H1 (cell line): Measurements from ENCODE around the gene IVNS1ABP. TPM values are rescaled to one million over a fixed set of nuclear protein-coding genes. Genes with fewer than 3 reads are reported as not detected.

Experiments
- CTCF ChIA-PET: fragments of 300-600 bp; sonication (Branson Sonifier 250); formaldehyde crosslinking; loops from one replicate; lab custom pipeline; 2021; ENCODE audit not compliant: partially characterized antibody; lab: Charles Lee
- POLR2A ChIA-PET: fragments of 300-600 bp; sonication (Branson Sonifier 250); formaldehyde crosslinking; loops from one replicate; lab custom pipeline; 2021; ENCODE audit warnings: inconsistent platforms; ENCODE audit not compliant: partially characterized antibody; lab: Charles Lee
- DNase-seq, 2 experiments: peaks; one replicate each; pipeline versions ENCODE4 v3.0.0 to v3.0.0-alpha.2; 2010 to 2022; ENCODE audit warnings: low spot score in 2 of 2, low read depth in 1 of 2, mixed read lengths in 1 of 2
- FAIRE-seq: peaks from 2 replicates; lab custom pipeline; 2011; peaks lifted over from hg19 to GRCh38; lab: Jason Lieb, UNC
- H2AFZ ChIP-seq: 2 replicates; pipeline ENCODE4 v1.8.1; 2012; ENCODE audit warnings: low read length, inconsistent platforms
- H2AK5ac ChIP-seq: 2 replicates; pipeline ENCODE4 v1.6.1; 2013; ENCODE audit warnings: low read depth, low read length
- H2BK120ac ChIP-seq: replicated peaks from 2 replicates; pipeline ENCODE3; 2013; ENCODE audit warnings: low read depth, low read length, inconsistent platforms
- H2BK12ac ChIP-seq: 2 replicates; pipeline ENCODE4 v1.6.1; 2013; ENCODE audit warnings: low read depth, low read length
- H2BK15ac ChIP-seq: 2 replicates; pipeline ENCODE4 v1.6.1; 2013; ENCODE audit warnings: low read length
- H2BK20ac ChIP-seq: 2 replicates; pipeline ENCODE4 v1.6.1; 2013; ENCODE audit warnings: low read length
- H2BK5ac ChIP-seq: 2 replicates; pipeline ENCODE4 v1.6.1; 2013; ENCODE audit warnings: low read depth, low read length
- H3K14ac ChIP-seq: 2 replicates; pipeline ENCODE4 v1.6.1; 2013; ENCODE audit warnings: inconsistent platforms; ENCODE audit not compliant: insufficient read length
- H3K18ac ChIP-seq: 2 replicates; pipeline ENCODE4 v1.6.1; 2013; ENCODE audit warnings: low read length; ENCODE audit errors: extremely low read depth
- H3K23ac ChIP-seq: 2 replicates; pipeline ENCODE4 v1.6.1; 2013; ENCODE audit warnings: inconsistent platforms; ENCODE audit not compliant: insufficient read length
- H3K23me2 ChIP-seq: 2 replicates; pipeline ENCODE4 v1.6.1; 2013; ENCODE audit warnings: low read depth, low read length
- H3K27ac ChIP-seq: 2 replicates; pipeline ENCODE4 v1.6.1; 2011; ENCODE audit warnings: low read depth, low read length, inconsistent platforms
- H3K27me3 ChIP-seq, 4 experiments: replicated peaks in 1 of 4; 1 replicate in 1 of 4; 2 replicates in 3 of 4; pipeline versions ENCODE4 v1.6.1 to v1.8.1; 2011 to 2013; ENCODE audit warnings: low read length in 3 of 4, mild to moderate bottlenecking in 3 of 4, inconsistent platforms in 2 of 4, mixed read lengths in 2 of 4, moderate library complexity in 1 of 4; ENCODE audit not compliant: control insufficient read depth in 3 of 4, insufficient read depth in 3 of 4; ENCODE audit errors: extremely low read depth in 1 of 4
- H3K36me3 ChIP-seq, 4 experiments: 2 replicates each; pipeline versions ENCODE4 v1.6.1 to v1.8.1; 2011 to 2013; ENCODE audit warnings: mild to moderate bottlenecking in 4 of 4, low read length in 3 of 4, moderate library complexity in 2 of 4, control low read depth in 1 of 4, inconsistent platforms in 1 of 4; ENCODE audit not compliant: insufficient read depth in 4 of 4, control insufficient read depth in 2 of 4
- H3K4ac ChIP-seq: replicated peaks from 2 replicates; pipeline ENCODE3; 2013; ENCODE audit warnings: low read length, low read depth, mixed read lengths, inconsistent platforms; ENCODE audit not compliant: insufficient read length
- H3K4me1 ChIP-seq, 4 experiments: replicated peaks in 1 of 4; 1 replicate in 1 of 4; 2 replicates in 3 of 4; pipeline versions ENCODE4 v1.6.1 to v1.8.1; 2011 to 2013; ENCODE audit warnings: low read length in 3 of 4, inconsistent platforms in 2 of 4, mixed read lengths in 1 of 4; ENCODE audit not compliant: insufficient read depth in 4 of 4, control insufficient read depth in 3 of 4
- H3K4me2 ChIP-seq, 2 experiments: 2 replicates each; pipeline versions ENCODE4 v1.6.1 to v1.8.1; 2011 to 2013; ENCODE audit warnings: low read depth in 2 of 2, low read length in 2 of 2, control low read depth in 1 of 2, inconsistent platforms in 1 of 2, mild to moderate bottlenecking in 1 of 2; ENCODE audit not compliant: insufficient read depth in 1 of 2
- H3K4me3 ChIP-seq, 4 experiments: fragments of 200-600, 300-600 bp in 1 of 4; sonication (generic), shearing (Covaris generic), sonication (Bioruptor Twin) in 1 of 4; 2 replicates each; pipeline versions ENCODE4 v1.5.1 to v1.8.1; 2011 to 2016; ENCODE audit warnings: low read length in 4 of 4, low read depth in 3 of 4, control low read depth in 2 of 4, inconsistent platforms in 2 of 4, mild to moderate bottlenecking in 2 of 4, mixed read lengths in 1 of 4, moderate library complexity in 1 of 4; ENCODE audit not compliant: insufficient read depth in 2 of 4; ENCODE audit errors: extremely low read depth in 1 of 4
- H3K56ac ChIP-seq: replicated peaks from 2 replicates; pipeline ENCODE3; 2013; ENCODE audit warnings: low read depth, mild to moderate bottlenecking, mixed read lengths, low read length, inconsistent platforms; ENCODE audit not compliant: insufficient read length
- H3K79me1 ChIP-seq: 2 replicates; pipeline ENCODE4 v1.6.1; 2013; ENCODE audit warnings: low read depth, low read length, control low read depth
- H3K79me2 ChIP-seq, 2 experiments: 2 replicates each; pipeline versions ENCODE4 v1.6.1 to v1.8.1; 2012 to 2013; ENCODE audit warnings: low read length in 2 of 2, mild to moderate bottlenecking in 2 of 2, inconsistent platforms in 1 of 2; ENCODE audit not compliant: insufficient read depth in 2 of 2, control insufficient read depth in 1 of 2
- H3K9ac ChIP-seq, 4 experiments: replicated peaks in 1 of 4; 1 replicate in 1 of 4; 2 replicates in 3 of 4; pipeline versions ENCODE4 v1.6.1 to v1.8.1; 2011 to 2013; ENCODE audit warnings: low read depth in 3 of 4, low read length in 3 of 4, control low read depth in 2 of 4, mild to moderate bottlenecking in 2 of 4, moderate library complexity in 2 of 4, inconsistent platforms in 1 of 4; ENCODE audit errors: extremely low read depth in 1 of 4
- H3K9me3 ChIP-seq, 2 experiments: 2 replicates each; pipeline versions ENCODE4 v1.6.1 to v1.8.1; 2012 to 2013; ENCODE audit warnings: mild to moderate bottlenecking in 2 of 2, moderate library complexity in 2 of 2, control low read depth in 1 of 2, inconsistent platforms in 1 of 2, low read depth in 1 of 2, low read length in 1 of 2, mixed read lengths in 1 of 2; ENCODE audit not compliant: insufficient read depth in 2 of 2
- H4K20me1 ChIP-seq, 2 experiments: replicated peaks in 1 of 2; 2 replicates each; pipeline versions ENCODE3 to v1.8.1; 2011 to 2013; ENCODE audit warnings: inconsistent platforms in 2 of 2, low read length in 2 of 2, mild to moderate bottlenecking in 1 of 2; ENCODE audit not compliant: insufficient read depth in 2 of 2, control insufficient read depth in 1 of 2
- H4K5ac ChIP-seq: 2 replicates; pipeline ENCODE4 v1.6.1; 2013; ENCODE audit warnings: low read length, low read depth, mixed read lengths, inconsistent platforms; ENCODE audit not compliant: insufficient read length
- H4K8ac ChIP-seq: 2 replicates; pipeline ENCODE4 v1.8.0; 2013; ENCODE audit warnings: mild to moderate bottlenecking, moderate library complexity, low read length, inconsistent platforms; ENCODE audit not compliant: insufficient read depth; ENCODE audit errors: extremely low read depth
- H4K91ac ChIP-seq: replicated peaks from 2 replicates; pipeline ENCODE3; 2013; ENCODE audit warnings: low read length, mixed read lengths, inconsistent platforms; ENCODE audit not compliant: insufficient read length
- BACH1 ChIP-seq: IDR thresholded peaks from 2 replicates; pipeline ENCODE4 v1.6.1; 2012; ENCODE audit warnings: low read length, improper control_type of control experiment
- FOSL1 ChIP-seq: IDR thresholded peaks from 2 replicates; pipeline ENCODE4 v1.6.1; 2011; ENCODE audit warnings: mild to moderate bottlenecking, low read depth, low read length, moderate library complexity; ENCODE audit not compliant: insufficient read depth
- polyA plus RNA-seq, 7 experiments: library from polyadenylated mRNA; depleted of rRNA in 3 of 7; stranded (reverse) in 5 of 7; unstranded in 2 of 7; fragments of >200 nt in 5 of 7; fragments of 200-250 nt in 2 of 7; gene quantifications; 1 replicate in 5 of 7; 2 replicates in 1 of 7; 4 replicates in 1 of 7; pipeline versions ENCODE4 v1.2.1 to v1.2.3, GENCODE V29; 2011 to 2013; ENCODE audit warnings: missing spikeins in 2 of 7, mixed read lengths in 2 of 7
- total RNA-seq: library from RNA; stranded (reverse); fragmentation: NEBNext Ultra II Directional; extraction: Animal tissue kit (Norgen Biotek cat#: 25700); gene quantifications from 2 replicates; pipeline ENCODE4 v1.2.1, GENCODE V29; 2021
- TF ChIP-seq, protein P1 (sequence below), 3 experiments: IDR thresholded peaks; 1 replicate in 2 of 3; 2 replicates in 1 of 3; pipeline versions ENCODE4 v1.5.1 to v1.6.1; 2011; ENCODE audit warnings: low read length in 3 of 3, mild to moderate bottlenecking in 3 of 3, inconsistent platforms in 2 of 3, low read depth in 1 of 3, moderate library complexity in 1 of 3; ENCODE audit not compliant: insufficient read depth in 1 of 3; ENCODE audit errors: control extremely low read depth in 1 of 3

The IVNS1ABP gene
- total and polyA plus RNA-seq, 2 of the 8 experiments (the other 6 are each of a cell fraction or from before 2014, with no cell fraction given) = 65.9 to 189 TPM

- Histone ChIP-seq H4K20me1 (no peaks in the 10 kb centered on the region), H2AFZ (no peak overlapping the region), H3K56ac (no peak overlapping the region), H3K18ac (no peak overlapping the region), H3K79me2 (no peaks in the 10 kb centered on the region), H4K5ac (no peak overlapping the region), H3K9ac (no peak overlapping the region), H3K23ac (no peak overlapping the region), H3K27me3 (no peaks in the 10 kb centered on the region), H3K4me2 (no peak overlapping the region), H2BK12ac (no peak overlapping the region), H3K79me1 (no peaks in the 10 kb centered on the region), H2AK5ac (no peak overlapping the region), H3K36me3 (no peaks in the 10 kb centered on the region), H2BK5ac (no peak overlapping the region), H3K4ac (no peak overlapping the region), H3K23me2 (no peaks in the 10 kb centered on the region), H4K91ac (no peak overlapping the region), H2BK120ac (no peak overlapping the region), H3K4me3 (no peak overlapping the region), H3K14ac (no peak overlapping the region), H2BK15ac (no peak overlapping the region), H2BK20ac (no peak overlapping the region), H3K9me3 (no peaks in the 10 kb centered on the region), H3K27ac (no peak overlapping the region), H4K8ac (no peak overlapping the region), H3K4me1 (no peaks in the 10 kb centered on the region)
- no peak for DNase-seq
- FAIRE-seq = no peak
- POLR2A ChIA-PET = interaction anchor here (0.9 kb wide), 1 partner anchor 10 kb away, joined by 3 read pairs; no protein-coding TSS in a partner anchor
- CTCF ChIA-PET = interaction anchor here (0.7 to 1.0 kb wide), 2 partner anchors 18 to 98 kb away, joined by 3 read pairs; no protein-coding TSS in a partner anchor
- TF ChIP-seq, protein P1, sequence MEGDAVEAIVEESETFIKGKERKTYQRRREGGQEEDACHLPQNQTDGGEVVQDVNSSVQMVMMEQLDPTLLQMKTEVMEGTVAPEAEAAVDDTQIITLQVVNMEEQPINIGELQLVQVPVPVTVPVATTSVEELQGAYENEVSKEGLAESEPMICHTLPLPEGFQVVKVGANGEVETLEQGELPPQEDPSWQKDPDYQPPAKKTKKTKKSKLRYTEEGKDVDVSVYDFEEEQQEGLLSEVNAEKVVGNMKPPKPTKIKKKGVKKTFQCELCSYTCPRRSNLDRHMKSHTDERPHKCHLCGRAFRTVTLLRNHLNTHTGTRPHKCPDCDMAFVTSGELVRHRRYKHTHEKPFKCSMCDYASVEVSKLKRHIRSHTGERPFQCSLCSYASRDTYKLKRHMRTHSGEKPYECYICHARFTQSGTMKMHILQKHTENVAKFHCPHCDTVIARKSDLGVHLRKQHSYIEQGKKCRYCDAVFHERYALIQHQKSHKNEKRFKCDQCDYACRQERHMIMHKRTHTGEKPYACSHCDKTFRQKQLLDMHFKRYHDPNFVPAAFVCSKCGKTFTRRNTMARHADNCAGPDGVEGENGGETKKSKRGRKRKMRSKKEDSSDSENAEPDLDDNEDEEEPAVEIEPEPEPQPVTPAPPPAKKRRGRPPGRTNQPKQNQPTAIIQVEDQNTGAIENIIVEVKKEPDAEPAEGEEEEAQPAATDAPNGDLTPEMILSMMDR (IDR thresholded peaks at IDR 0.05; ENCODE audit: control extremely low read depth in 1 of 3, insufficient read depth in 1 of 3, low read depth in 1 of 3, low read length in 3 of 3) = no peak
- TF ChIP-seq FOSL1 (no peak), BACH1 (no peak)
Measured at GRCh38 chr1:185267701-185268100, 49.3 kb downstream of the IVNS1ABP start.
